ENCODE data around the gene HTR3C. TPM values are rescaled to one million over a fixed set of nuclear protein-coding genes. Genes with fewer than 3 reads are reported as not detected.

HTR3C gene
- polyA plus RNA-seq, 1 of the 3 experiments (the other 2 are of a cell fraction) = not detected

DNA sequence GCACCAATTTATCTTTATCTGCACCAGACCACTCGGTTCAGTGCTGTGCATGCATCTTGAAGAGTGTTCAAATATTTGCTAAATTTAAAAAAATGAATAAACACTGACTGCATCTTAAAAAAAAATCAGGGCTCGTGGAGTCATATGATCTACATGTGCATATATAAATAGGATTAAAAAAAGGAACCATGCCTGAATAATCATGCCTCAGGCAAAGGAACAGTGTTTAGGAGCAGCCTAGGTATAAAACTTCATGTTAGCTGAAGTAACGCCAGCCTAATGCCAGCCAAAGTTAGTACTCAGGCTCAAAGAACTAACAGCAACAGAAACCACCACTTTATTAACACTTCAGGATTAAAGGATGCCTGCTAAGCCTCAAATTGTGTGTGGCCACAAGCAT is 44.7 kb upstream of the HTR3C start:
- peaks cover 3 to 6% of the 10 kb centered on the region in 2 experiments; a peak in 2 of 4 replicates for H3K4me1 ChIP-seq (ENCODE audit: control insufficient read depth in 1 of 2, insufficient read depth in 2 of 2, low read depth in 1 of 2, low read length in 1 of 2)
- TF ChIP-seq, protein P1, sequence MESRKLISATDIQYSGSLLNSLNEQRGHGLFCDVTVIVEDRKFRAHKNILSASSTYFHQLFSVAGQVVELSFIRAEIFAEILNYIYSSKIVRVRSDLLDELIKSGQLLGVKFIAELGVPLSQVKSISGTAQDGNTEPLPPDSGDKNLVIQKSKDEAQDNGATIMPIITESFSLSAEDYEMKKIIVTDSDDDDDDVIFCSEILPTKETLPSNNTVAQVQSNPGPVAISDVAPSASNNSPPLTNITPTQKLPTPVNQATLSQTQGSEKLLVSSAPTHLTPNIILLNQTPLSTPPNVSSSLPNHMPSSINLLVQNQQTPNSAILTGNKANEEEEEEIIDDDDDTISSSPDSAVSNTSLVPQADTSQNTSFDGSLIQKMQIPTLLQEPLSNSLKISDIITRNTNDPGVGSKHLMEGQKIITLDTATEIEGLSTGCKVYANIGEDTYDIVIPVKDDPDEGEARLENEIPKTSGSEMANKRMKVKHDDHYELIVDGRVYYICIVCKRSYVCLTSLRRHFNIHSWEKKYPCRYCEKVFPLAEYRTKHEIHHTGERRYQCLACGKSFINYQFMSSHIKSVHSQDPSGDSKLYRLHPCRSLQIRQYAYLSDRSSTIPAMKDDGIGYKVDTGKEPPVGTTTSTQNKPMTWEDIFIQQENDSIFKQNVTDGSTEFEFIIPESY (IDR thresholded peaks at IDR 0.05; ENCODE audit: borderline replicate concordance, low read depth) = no peak
- TF ChIP-seq IRF3 (IDR thresholded peaks at IDR 0.05; ENCODE audit: low read depth, low read length) (no peak), SMC3 (IDR thresholded peaks at IDR 0.05; ENCODE audit: low read depth, low read length) (no peak), JUND (IDR thresholded peaks at IDR 0.05) (no peak), MXI1 (IDR thresholded peaks at IDR 0.05; ENCODE audit: low read depth, low read length) (no peak), TAF1 (IDR thresholded peaks at IDR 0.05; ENCODE audit: borderline replicate concordance, low read depth, low read length) (no peak), POLR2AphosphoS5 (IDR thresholded peaks at IDR 0.05; ENCODE audit: low read depth, low read length) (no peak), RAD21 (IDR thresholded peaks at IDR 0.05; ENCODE audit: low read length) (no peak), FOXM1 (IDR thresholded peaks at IDR 0.05; ENCODE audit: low read depth) (no peak), GABPA (IDR thresholded peaks at IDR 0.05; ENCODE audit: low read depth) (no peak), MEF2A (IDR thresholded peaks at IDR 0.05; ENCODE audit: borderline replicate concordance, low read depth) (no peak), FOSL2 (IDR thresholded peaks at IDR 0.05; ENCODE audit: borderline replicate concordance, low read depth) (no peak), GATA2 (CRISPR knock-in tag; IDR thresholded peaks at IDR 0.05) (no peak), RFX5 (IDR thresholded peaks at IDR 0.05; ENCODE audit: low read length) (no peak)
- TF ChIP-seq, protein P2, sequence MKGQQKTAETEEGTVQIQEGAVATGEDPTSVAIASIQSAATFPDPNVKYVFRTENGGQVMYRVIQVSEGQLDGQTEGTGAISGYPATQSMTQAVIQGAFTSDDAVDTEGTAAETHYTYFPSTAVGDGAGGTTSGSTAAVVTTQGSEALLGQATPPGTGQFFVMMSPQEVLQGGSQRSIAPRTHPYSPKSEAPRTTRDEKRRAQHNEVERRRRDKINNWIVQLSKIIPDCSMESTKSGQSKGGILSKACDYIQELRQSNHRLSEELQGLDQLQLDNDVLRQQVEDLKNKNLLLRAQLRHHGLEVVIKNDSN (IDR thresholded peaks at IDR 0.05; ENCODE audit: borderline replicate concordance, low read depth) = no peak
- TF ChIP-seq, protein P3, sequence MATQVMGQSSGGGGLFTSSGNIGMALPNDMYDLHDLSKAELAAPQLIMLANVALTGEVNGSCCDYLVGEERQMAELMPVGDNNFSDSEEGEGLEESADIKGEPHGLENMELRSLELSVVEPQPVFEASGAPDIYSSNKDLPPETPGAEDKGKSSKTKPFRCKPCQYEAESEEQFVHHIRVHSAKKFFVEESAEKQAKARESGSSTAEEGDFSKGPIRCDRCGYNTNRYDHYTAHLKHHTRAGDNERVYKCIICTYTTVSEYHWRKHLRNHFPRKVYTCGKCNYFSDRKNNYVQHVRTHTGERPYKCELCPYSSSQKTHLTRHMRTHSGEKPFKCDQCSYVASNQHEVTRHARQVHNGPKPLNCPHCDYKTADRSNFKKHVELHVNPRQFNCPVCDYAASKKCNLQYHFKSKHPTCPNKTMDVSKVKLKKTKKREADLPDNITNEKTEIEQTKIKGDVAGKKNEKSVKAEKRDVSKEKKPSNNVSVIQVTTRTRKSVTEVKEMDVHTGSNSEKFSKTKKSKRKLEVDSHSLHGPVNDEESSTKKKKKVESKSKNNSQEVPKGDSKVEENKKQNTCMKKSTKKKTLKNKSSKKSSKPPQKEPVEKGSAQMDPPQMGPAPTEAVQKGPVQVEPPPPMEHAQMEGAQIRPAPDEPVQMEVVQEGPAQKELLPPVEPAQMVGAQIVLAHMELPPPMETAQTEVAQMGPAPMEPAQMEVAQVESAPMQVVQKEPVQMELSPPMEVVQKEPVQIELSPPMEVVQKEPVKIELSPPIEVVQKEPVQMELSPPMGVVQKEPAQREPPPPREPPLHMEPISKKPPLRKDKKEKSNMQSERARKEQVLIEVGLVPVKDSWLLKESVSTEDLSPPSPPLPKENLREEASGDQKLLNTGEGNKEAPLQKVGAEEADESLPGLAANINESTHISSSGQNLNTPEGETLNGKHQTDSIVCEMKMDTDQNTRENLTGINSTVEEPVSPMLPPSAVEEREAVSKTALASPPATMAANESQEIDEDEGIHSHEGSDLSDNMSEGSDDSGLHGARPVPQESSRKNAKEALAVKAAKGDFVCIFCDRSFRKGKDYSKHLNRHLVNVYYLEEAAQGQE (IDR thresholded peaks at IDR 0.05; ENCODE audit: low read depth, low read length) = no peak
- TF ChIP-seq, protein P4, sequence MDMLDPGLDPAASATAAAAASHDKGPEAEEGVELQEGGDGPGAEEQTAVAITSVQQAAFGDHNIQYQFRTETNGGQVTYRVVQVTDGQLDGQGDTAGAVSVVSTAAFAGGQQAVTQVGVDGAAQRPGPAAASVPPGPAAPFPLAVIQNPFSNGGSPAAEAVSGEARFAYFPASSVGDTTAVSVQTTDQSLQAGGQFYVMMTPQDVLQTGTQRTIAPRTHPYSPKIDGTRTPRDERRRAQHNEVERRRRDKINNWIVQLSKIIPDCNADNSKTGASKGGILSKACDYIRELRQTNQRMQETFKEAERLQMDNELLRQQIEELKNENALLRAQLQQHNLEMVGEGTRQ (IDR thresholded peaks at IDR 0.05; ENCODE audit: borderline replicate concordance, low read depth, low read length) = no peak
- TF ChIP-seq, protein P5, sequence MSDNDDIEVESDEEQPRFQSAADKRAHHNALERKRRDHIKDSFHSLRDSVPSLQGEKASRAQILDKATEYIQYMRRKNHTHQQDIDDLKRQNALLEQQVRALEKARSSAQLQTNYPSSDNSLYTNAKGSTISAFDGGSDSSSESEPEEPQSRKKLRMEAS (IDR thresholded peaks at IDR 0.05; ENCODE audit: low read depth) = no peak
- 90% methylated on average over 3 of the region's 3 CpGs for WGBS (ENCODE audit: low lambda C conversion rate)
- no peak for DNase-seq
- ChIA-PET POLR2A (no interaction called here), CTCF (interaction anchor here (0.6 to 1.5 kb wide), 6 partner anchors 10 to 281 kb away, joined by 3 to 6 read pairs (median 4); partner anchors contain the start of genes ABCC5, EEF1AKMT4 and PARL)
- H3K9ac ChIP-seq = no peak overlapping the region
- no peak overlapping the region for H3K27ac ChIP-seq (ENCODE audit: low read depth in 2 of 2, low read length in 1 of 2)
- no peaks in the 10 kb centered on the region for H3K9me2 ChIP-seq
- H3K4me3 ChIP-seq (ENCODE audit: low read depth in 2 of 2, low read length in 1 of 2) = no peak overlapping the region
- no peak overlapping the region for H2AFZ ChIP-seq (ENCODE audit: low read depth)
- no peaks in the 10 kb centered on the region for H4K20me1 ChIP-seq (ENCODE audit: insufficient read depth)
- peaks cover 29 to 30% of the 10 kb centered on the region in 2 experiments for H3K36me3 ChIP-seq (replicated peaks in 1 of 2; ENCODE audit: control insufficient read depth in 1 of 2, insufficient read depth in 2 of 2, low read length in 1 of 2)
- H3K79me2 ChIP-seq (ENCODE audit: insufficient read depth) = no peaks in the 10 kb centered on the region
- H3K27me3 ChIP-seq (ENCODE audit: insufficient read depth) = no peaks in the 10 kb centered on the region
- H3K4me2 ChIP-seq = no peak overlapping the region
- no peaks in the 10 kb centered on the region for H3K9me3 ChIP-seq
- H3F3A ChIP-seq (replicated peaks; ENCODE audit: insufficient read depth) = peaks cover 5% of the 10 kb centered on the region
